ENCODE measurements around the gene HELZ.

- no peak for TF ChIP-seq POLR2A (IDR thresholded peaks at IDR 0.05; ENCODE audit: low read depth, low read length)
- TF ChIP-seq POLR2AphosphoS5 (IDR thresholded peaks at IDR 0.05; ENCODE audit: low read depth, low read length): no peak
- no peak for TF ChIP-seq TAF1 (IDR thresholded peaks at IDR 0.05; ENCODE audit: borderline replicate concordance, low read depth, low read length)
Measured at GRCh38 chr17:67225316-67225715, 19.7 kb downstream of the HELZ start.

Data from GM12892 (cell line).